TTC549 (cell line): ENCODE measurements around the gene KBTBD4.

Experiments
- FAIRE-seq: peaks from 2 replicates; lab custom pipeline; 2012; peaks lifted over from hg19 to GRCh38; lab: Jason Lieb, UNC

Gene KBTBD4

GRCh38 chr11:47578524-47579494 lies at the start of gene KBTBD4, which contains the start of gene NDUFS3:
Gene KBTBD4 (minus strand): TSS chr11:47578970. CDS start chr11:47578951, 19 bp downstream.
Gene NDUFS3 (plus strand): TSS chr11:47579074. CDS start chr11:47579092, 18 bp downstream.
- FAIRE-seq = no peak

GRCh38 chr11:47628026-47628425 lies 49.3 kb upstream of the KBTBD4 start:
- no peak for FAIRE-seq

GRCh38 chr11:47626234-47626633 lies 47.5 kb upstream of the KBTBD4 start:
- no peak for FAIRE-seq

- no peak for FAIRE-seq
These were observed 42.1 kb upstream of the KBTBD4 start for GRCh38 chr11:47620836-47621378.

GRCh38 chr11:47617417-47617809 lies 38.6 kb upstream of the KBTBD4 start:
- FAIRE-seq = no peak

GRCh38 chr11:47616726-47617416 lies 38.1 kb upstream of the KBTBD4 start:
- FAIRE-seq = peak; percentile 31

GRCh38 chr11:47615249-47615648 lies 36.5 kb upstream of the KBTBD4 start:
- no peak for FAIRE-seq

- FAIRE-seq = no peak
These were observed 32.6 kb upstream of the KBTBD4 start for GRCh38 chr11:47611348-47611794.

GRCh38 chr11:47609675-47610074 lies 30.9 kb upstream of the KBTBD4 start:
- no peak for FAIRE-seq

GRCh38 chr11:47607380-47607779 lies 28.6 kb upstream of the KBTBD4 start:
- FAIRE-seq = no peak

- FAIRE-seq = no peak
These were observed 28.0 kb upstream of the KBTBD4 start for GRCh38 chr11:47606731-47607130.

GRCh38 chr11:47605921-47606320 lies 27.2 kb upstream of the KBTBD4 start:
- FAIRE-seq = no peak

- no peak for FAIRE-seq
These were observed 24.5 kb upstream of the KBTBD4 start for GRCh38 chr11:47603295-47603694.

- FAIRE-seq = no peak
These were observed 21.1 kb upstream of the KBTBD4 start for GRCh38 chr11:47599902-47600301.

- no peak for FAIRE-seq
These were observed 17.2 kb upstream of the KBTBD4 start for GRCh38 chr11:47595967-47596366.

GRCh38 chr11:47595029-47595428 lies 16.3 kb upstream of the KBTBD4 start:
- FAIRE-seq = no peak

- FAIRE-seq = no peak
These were observed 15.4 kb upstream of the KBTBD4 start, which contains the start of gene C1QTNF4 for GRCh38 chr11:47593934-47594855. Gene C1QTNF4 (minus strand): TSS chr11:47594411. CDS start chr11:47590810, 3,601 bp downstream.

- FAIRE-seq = no peak
These were observed 14.7 kb upstream of the KBTBD4 start for GRCh38 chr11:47593492-47593933.

GRCh38 chr11:47592970-47593369 lies 14.2 kb upstream of the KBTBD4 start:
- no peak for FAIRE-seq

GRCh38 chr11:47592251-47592650 lies 13.5 kb upstream of the KBTBD4 start:
- FAIRE-seq = no peak

GRCh38 chr11:47591764-47592163 lies 13.0 kb upstream of the KBTBD4 start:
- no peak for FAIRE-seq
